Naive B cell (primary cell): ENCODE data around the gene CFAP97. TPM values are rescaled to one million over a fixed set of nuclear protein-coding genes. Genes with fewer than 3 reads are reported as not detected.

Experiments
- ATAC-seq, 2 donors: fragments of 150-1000 bp; cut with Tn5 transposase; 2 replicates each; pipeline ENCODE4 v1.10.0; 2021; ENCODE audit warnings: low read depth in 2 of 2, mild to moderate bottlenecking in 2 of 2, moderate library complexity in 2 of 2
- DNase-seq: peaks from one replicate; pipeline ENCODE4 v3.0.0; 2022
- H3K27ac Mint-ChIP-seq, 6 donors: one replicate each; pipeline ENCODE4 v1.8.0; 2020 to 2022; ENCODE audit warnings: mild to moderate bottlenecking in 6 of 6, mixed read lengths in 6 of 6, moderate library complexity in 5 of 6, inconsistent platforms in 2 of 6
- H3K27me3 Mint-ChIP-seq, 3 donors: one replicate each; pipeline ENCODE4 v1.8.0; 2021 to 2022; ENCODE audit warnings: mixed read lengths in 3 of 3, mild to moderate bottlenecking in 1 of 3
- H3K36me3 Mint-ChIP-seq, 2 donors: one replicate each; pipeline ENCODE4 v1.8.0; 2020 to 2022; ENCODE audit warnings: mixed read lengths in 2 of 2, inconsistent platforms in 1 of 2, mild to moderate bottlenecking in 1 of 2
- H3K4me1 Mint-ChIP-seq, 3 donors: one replicate each; pipeline ENCODE4 v1.8.0; 2020 to 2022; ENCODE audit warnings: mixed read lengths in 3 of 3, inconsistent platforms in 1 of 3, mild to moderate bottlenecking in 1 of 3, moderate library complexity in 1 of 3
- H3K4me3 Mint-ChIP-seq, 8 donors: one replicate each; pipeline ENCODE4 v1.8.0; 2020 to 2022; ENCODE audit warnings: mild to moderate bottlenecking in 8 of 8, mixed read lengths in 8 of 8, moderate library complexity in 8 of 8, inconsistent platforms in 2 of 8
- H3K9me3 Mint-ChIP-seq, 7 donors: one replicate each; pipeline ENCODE4 v1.8.0; 2020 to 2022; ENCODE audit warnings: mixed read lengths in 7 of 7, mild to moderate bottlenecking in 5 of 7, inconsistent platforms in 2 of 7, moderate library complexity in 1 of 7
- polyA plus RNA-seq, 6 donors: library from polyadenylated mRNA; unstranded; fragments of 300-500 nt; fragmentation: Illumina TruSeq; gene quantifications; one replicate each; pipeline ENCODE4 v1.2.3, GENCODE V29; 2021; ENCODE audit warnings: low read depth in 6 of 6

The CFAP97 gene
- polyA plus RNA-seq, 6 donors from 2014 or later, result 77.4 to 97.8 (median 84.9) TPM

DNA sequence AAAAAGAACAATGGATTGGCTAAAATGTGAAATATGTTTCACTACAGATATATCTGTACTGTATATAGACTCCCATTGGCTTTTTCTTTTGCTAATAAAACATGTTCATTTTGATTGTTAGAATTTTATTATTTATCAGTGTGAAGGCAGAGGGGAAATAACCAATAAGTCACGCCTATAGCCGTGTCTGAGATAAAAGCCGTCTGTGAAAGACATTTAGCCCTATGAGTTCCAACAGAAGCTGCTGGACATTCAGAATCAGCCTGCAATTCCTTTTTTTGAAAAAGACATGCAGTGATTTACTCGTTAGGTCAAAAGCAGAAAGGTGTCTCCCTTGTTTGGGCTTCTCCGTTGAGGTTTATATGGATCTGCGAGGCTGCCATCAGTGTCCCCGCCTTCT, 84.9 kb downstream of the CFAP97 start:
- DNase-seq (no peak), ATAC-seq (no peak)
- peaks cover 28 to 44% (median 30%) of the 10 kb centered on the region in 3 donors for H3K27me3 Mint-ChIP-seq
- no peak overlapping the region for H3K4me3 Mint-ChIP-seq
- H3K36me3 Mint-ChIP-seq, result no peaks in the 10 kb centered on the region
- no peaks in the 10 kb centered on the region for H3K9me3 Mint-ChIP-seq
- peaks cover 0 to 5% (median 0%) of the 10 kb centered on the region in 3 donors for H3K4me1 Mint-ChIP-seq
- H3K27ac Mint-ChIP-seq, result no peak overlapping the region

DNA sequence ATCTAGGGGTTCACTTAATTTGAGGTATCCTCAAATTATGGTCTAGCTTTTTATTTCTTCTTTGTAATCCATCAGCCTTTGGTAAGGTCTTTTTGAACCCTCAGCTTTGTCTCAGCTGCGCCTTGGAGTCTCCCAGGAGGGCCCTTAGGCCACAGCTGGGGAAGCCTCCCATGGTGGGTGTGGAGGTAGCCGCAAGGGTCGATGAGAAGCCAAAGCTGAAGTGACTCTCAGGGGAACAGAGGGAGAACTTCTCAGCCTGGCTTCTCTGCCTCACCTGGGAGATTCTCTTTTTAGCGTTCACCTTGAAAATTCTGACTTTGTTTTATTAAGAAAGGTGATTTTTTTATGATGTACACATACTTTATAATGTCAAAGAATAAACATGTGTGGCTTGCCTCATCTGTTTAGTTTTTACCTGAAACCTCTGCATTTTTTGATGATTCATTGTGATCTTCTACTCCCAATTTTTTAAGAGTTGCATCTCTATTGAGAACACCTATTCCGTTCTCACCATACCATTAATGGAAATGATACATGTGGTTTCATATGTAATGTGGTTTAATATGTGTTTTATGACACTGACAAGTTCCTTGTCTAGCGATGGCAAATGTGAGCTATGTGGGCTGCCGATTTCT, 86.4 kb downstream of the CFAP97 start:
- DNase-seq (no peak), ATAC-seq (no peak)
- H3K4me1 Mint-ChIP-seq, result no peaks in the 10 kb centered on the region
- H3K4me3 Mint-ChIP-seq, result no peak overlapping the region
- no peaks in the 10 kb centered on the region for H3K9me3 Mint-ChIP-seq
- H3K36me3 Mint-ChIP-seq, result no peaks in the 10 kb centered on the region
- H3K27me3 Mint-ChIP-seq, result peaks cover 21 to 42% (median 34%) of the 10 kb centered on the region in 3 donors
- H3K27ac Mint-ChIP-seq, result no peak overlapping the region

DNA sequence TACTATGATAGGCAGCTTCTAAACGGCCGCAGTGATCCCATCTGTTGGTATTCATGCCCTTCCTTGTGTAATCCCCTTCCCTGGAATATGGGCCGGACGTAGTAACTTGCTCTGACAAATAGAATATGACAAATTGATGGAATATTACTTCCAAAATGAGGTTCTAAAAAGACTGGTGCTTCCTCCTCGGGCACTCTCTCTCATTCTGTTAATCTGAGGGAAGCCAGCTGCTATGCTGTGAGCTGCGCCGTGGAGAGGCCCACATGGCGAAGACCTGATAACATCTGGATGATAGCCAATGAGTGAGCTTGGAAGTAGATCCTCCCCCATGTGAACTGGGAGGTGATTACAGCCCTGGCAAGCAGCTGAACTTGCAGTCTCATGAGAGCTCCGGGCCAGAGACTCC, 88.0 kb downstream of the CFAP97 start:
- no peaks in the 10 kb centered on the region for H3K9me3 Mint-ChIP-seq
- DNase-seq (no peak), ATAC-seq (no peak)
- no peaks in the 10 kb centered on the region for H3K36me3 Mint-ChIP-seq
- H3K27ac Mint-ChIP-seq, result peak overlapping the region in 1 of 6 donors; percentile 37
- no peak overlapping the region for H3K4me3 Mint-ChIP-seq
- H3K4me1 Mint-ChIP-seq, result no peaks in the 10 kb centered on the region
- peaks cover 16 to 39% (median 33%) of the 10 kb centered on the region in 3 donors for H3K27me3 Mint-ChIP-seq

- ATAC-seq (no peak), DNase-seq (no peak)
- Mint-ChIP-seq H3K27me3 (peaks cover 12 to 37% (median 33%) of the 10 kb centered on the region in 3 donors), H3K36me3 (no peaks in the 10 kb centered on the region), H3K4me1 (no peaks in the 10 kb centered on the region), H3K9me3 (no peaks in the 10 kb centered on the region), H3K4me3 (no peak overlapping the region), H3K27ac (no peak overlapping the region)
These were observed 90.5 kb downstream of the CFAP97 start for GRCh38 chr4:185113340-185113739.

- Mint-ChIP-seq H3K9me3 (no peaks in the 10 kb centered on the region), H3K36me3 (no peaks in the 10 kb centered on the region), H3K27me3 (peaks cover 16 to 46% (median 38%) of the 10 kb centered on the region in 3 donors)
These were observed 91.7 kb downstream of the CFAP97 start for GRCh38 chr4:185112104-185112503.

GRCh38 chr4:185110375-185110823, 93.4 kb downstream of the CFAP97 start:
- H3K4me1 Mint-ChIP-seq, result no peaks in the 10 kb centered on the region
- H3K36me3 Mint-ChIP-seq, result no peaks in the 10 kb centered on the region
- peaks cover 16 to 46% (median 28%) of the 10 kb centered on the region in 3 donors for H3K27me3 Mint-ChIP-seq
- ATAC-seq, result no peak
- H3K27ac Mint-ChIP-seq, result no peak overlapping the region
- H3K4me3 Mint-ChIP-seq, result no peak overlapping the region
- DNase-seq, result no peak
- H3K9me3 Mint-ChIP-seq, result no peaks in the 10 kb centered on the region

More at GRCh38 chr4:185112104-185112503, 91.7 kb downstream of the CFAP97 start:
- Mint-ChIP-seq H3K27ac (no peak overlapping the region), H3K4me1 (no peaks in the 10 kb centered on the region), H3K4me3 (no peak overlapping the region)
- ATAC-seq, result no peak
- no peak for DNase-seq

DNA sequence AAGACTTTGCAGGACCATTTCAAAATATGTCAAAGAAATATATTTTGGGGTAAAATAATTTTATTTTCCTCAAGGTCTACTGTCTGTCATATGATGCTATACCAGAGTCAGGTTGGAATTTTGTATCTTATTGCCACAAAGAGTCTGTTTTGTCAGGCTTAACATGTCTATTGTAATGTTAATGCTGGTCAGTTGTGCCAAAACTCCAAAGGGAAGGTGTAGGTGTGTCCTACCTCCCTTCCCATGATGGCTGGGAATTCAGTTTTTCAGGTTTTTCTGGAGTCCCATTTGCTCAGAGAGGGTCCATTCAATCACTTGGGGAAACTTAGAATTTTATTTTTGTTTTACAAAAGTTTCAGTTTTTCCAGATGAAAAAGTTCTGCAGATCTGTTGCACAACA, 94.1 kb downstream of the CFAP97 start:
- DNase-seq (no peak), ATAC-seq (no peak)
- Mint-ChIP-seq H3K36me3 (no peaks in the 10 kb centered on the region), H3K27ac (no peak overlapping the region), H3K4me3 (no peak overlapping the region), H3K27me3 (peaks cover 16 to 39% (median 28%) of the 10 kb centered on the region in 3 donors), H3K9me3 (no peaks in the 10 kb centered on the region), H3K4me1 (no peaks in the 10 kb centered on the region)

Other genes with a start within 250 kb of the CFAP97 start
- not detected for gene HELT, start 185.5 kb downstream of the CFAP97 start, polyA plus RNA-seq
- gene SLC25A4, start 60.7 kb downstream of the CFAP97 start, polyA plus RNA-seq, result 10 to 100 TPM; 10.4 to 24.1 (median 12.4) TPM
- gene SNX25, start 5.6 kb upstream of the CFAP97 start, polyA plus RNA-seq, result 10 to 100 TPM; 10.8 to 28.1 (median 16.8) TPM
- 1 to 10 TPM in 1 of 6 donors, under 1 TPM in 5; 0.42 to 1.1 (median 0.95) TPM for gene LRP2BP, start 191.9 kb upstream of the CFAP97 start, polyA plus RNA-seq
- gene ANKRD37, start 192.8 kb upstream of the CFAP97 start, polyA plus RNA-seq, result 10 to 100 TPM; 13.7 to 21.5 (median 16.3) TPM
- gene UFSP2, start 222.0 kb upstream of the CFAP97 start, polyA plus RNA-seq, result 10 to 100 TPM; 21.3 to 40.1 (median 32.3) TPM